GM21619 (cell line): ENCODE data around the gene KSR1.

Experiments used
- ATAC-seq: cut with Tn5 transposase; IDR thresholded peaks from one replicate; pipeline ENCODE4 v1.9.1; 2021; ENCODE audit not compliant: unreplicated experiment

Gene KSR1

GRCh38 chr17:27566671-27567562 is 110.7 kb downstream of the KSR1 start:
- no peak for ATAC-seq

- ATAC-seq: no peak
Observed at GRCh38 chr17:27567563-27567859, 111.3 kb downstream of the KSR1 start.

GRCh38 chr17:27568216-27568615 is 112.0 kb downstream of the KSR1 start:
- no peak for ATAC-seq

- no peak for ATAC-seq
Observed at GRCh38 chr17:27568811-27569210, 112.6 kb downstream of the KSR1 start.

- no peak for ATAC-seq
Observed at GRCh38 chr17:27569257-27569722, 113.0 kb downstream of the KSR1 start.

- no peak for ATAC-seq
Observed at GRCh38 chr17:27569884-27570577, 113.8 kb downstream of the KSR1 start.

- ATAC-seq: no peak
Observed at GRCh38 chr17:27570578-27570914, 114.3 kb downstream of the KSR1 start.

GRCh38 chr17:27571563-27572352 is 115.5 kb downstream of the KSR1 start:
- ATAC-seq: no peak

- ATAC-seq: no peak
Observed at GRCh38 chr17:27572665-27573064, 116.4 kb downstream of the KSR1 start.

GRCh38 chr17:27573548-27573947 is 117.3 kb downstream of the KSR1 start:
- ATAC-seq: no peak

- no peak for ATAC-seq
Observed at GRCh38 chr17:27573971-27574525, 117.8 kb downstream of the KSR1 start.

- no peak for ATAC-seq
Observed at GRCh38 chr17:27575096-27575911, 119.1 kb downstream of the KSR1 start.

- ATAC-seq: no peak
Observed at GRCh38 chr17:27575912-27576252, 119.6 kb downstream of the KSR1 start.

- ATAC-seq: no peak
Observed at GRCh38 chr17:27576477-27577083, 120.3 kb downstream of the KSR1 start.

GRCh38 chr17:27577121-27577761 is 121.0 kb downstream of the KSR1 start:
- ATAC-seq: no peak

GRCh38 chr17:27577884-27578717 is 121.9 kb downstream of the KSR1 start:
- ATAC-seq: no peak

GRCh38 chr17:27578718-27579085 is 122.5 kb downstream of the KSR1 start:
- peak; percentile 88 for ATAC-seq

GRCh38 chr17:27579304-27579703 is 123.1 kb downstream of the KSR1 start:
- no peak for ATAC-seq

GRCh38 chr17:27579897-27580321 is 123.7 kb downstream of the KSR1 start:
- no peak for ATAC-seq
